Activated T-cell treated with anti-CD3 and anti-CD28 coated beads, Interleukin-2, amount 50 U/mL, for 24 hours (primary cell): ENCODE data around the gene MAPK12.
A peak's percentile ranks its signal among the peaks of the same experiment; 100 is the strongest.

Source experiments
- DNase-seq: peaks from one replicate; pipeline ENCODE4 v3.0.0-alpha.2; 2020
- H3K27ac Mint-ChIP-seq: 2 replicates; pipeline ENCODE4 v1.8.0; 2020; ENCODE audit warnings: mild to moderate bottlenecking, mixed read lengths
- H3K27me3 Mint-ChIP-seq: 2 replicates; pipeline ENCODE4 v1.8.0; 2020; ENCODE audit warnings: mixed read lengths
- H3K36me3 Mint-ChIP-seq: 2 replicates; pipeline ENCODE4 v1.8.0; 2020; ENCODE audit warnings: low read depth, mixed read lengths
- H3K4me1 Mint-ChIP-seq: 2 replicates; pipeline ENCODE4 v1.8.0; 2020; ENCODE audit warnings: low read depth, mixed read lengths
- H3K4me3 Mint-ChIP-seq: 2 replicates; pipeline ENCODE4 v1.8.0; 2020; ENCODE audit warnings: mild to moderate bottlenecking, moderate library complexity, mixed read lengths
- H3K9me3 Mint-ChIP-seq: 2 replicates; pipeline ENCODE4 v1.8.0; 2020; ENCODE audit warnings: mixed read lengths

MAPK12 gene

DNA sequence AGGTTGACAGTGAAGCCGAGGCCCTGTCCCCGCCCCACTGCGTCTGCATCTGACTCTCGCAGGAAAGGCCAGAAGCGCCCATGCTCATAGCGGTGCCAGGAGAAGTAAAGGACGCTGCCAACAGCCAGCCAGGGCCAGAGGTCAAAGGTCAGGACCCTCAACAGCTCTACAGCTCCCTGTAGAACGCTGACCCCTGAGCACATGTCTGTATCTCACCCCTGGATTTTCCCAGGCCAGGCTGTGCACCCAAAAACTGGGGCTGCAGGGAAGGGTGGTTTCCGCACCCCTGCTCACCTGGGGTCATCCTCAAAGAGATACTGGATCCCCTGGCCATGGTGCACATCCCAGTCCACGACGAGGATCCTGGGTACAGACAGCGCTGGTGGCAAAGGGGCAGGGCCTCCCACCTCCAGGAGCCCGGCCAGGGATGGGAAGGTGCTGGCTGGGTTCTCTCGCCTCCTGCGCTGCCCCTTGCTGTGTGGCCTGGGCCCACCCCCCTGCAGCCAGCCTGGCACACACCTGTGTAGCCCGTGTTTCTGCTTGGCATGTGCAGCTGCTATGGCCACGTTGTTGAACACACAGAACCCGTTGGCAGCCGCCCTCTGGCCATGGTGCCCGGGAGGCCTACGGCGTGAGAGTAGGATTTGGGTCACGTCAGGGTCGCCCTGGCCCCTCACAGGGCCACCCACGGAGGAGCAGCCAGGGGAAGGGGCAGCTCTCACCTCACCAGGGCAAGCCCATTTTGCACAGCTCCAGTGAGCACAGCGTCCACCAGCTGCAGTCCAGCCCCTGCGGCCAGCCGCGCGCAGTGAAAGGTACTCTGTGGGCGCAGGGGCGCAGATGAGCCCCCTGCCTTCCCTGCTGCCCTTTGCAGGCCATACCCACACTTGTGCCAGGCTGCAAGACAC, 11.9 kb downstream of the MAPK12 start:
- H3K27ac Mint-ChIP-seq, result no peak overlapping the region
- peaks cover 27% of the 10 kb centered on the region for H3K4me1 Mint-ChIP-seq
- H3K9me3 Mint-ChIP-seq, result no peaks in the 10 kb centered on the region
- no peaks in the 10 kb centered on the region for H3K27me3 Mint-ChIP-seq
- peak overlapping the region; percentile 85 for H3K4me3 Mint-ChIP-seq
- peaks cover 36% of the 10 kb centered on the region for H3K36me3 Mint-ChIP-seq
- no peak for DNase-seq

DNA sequence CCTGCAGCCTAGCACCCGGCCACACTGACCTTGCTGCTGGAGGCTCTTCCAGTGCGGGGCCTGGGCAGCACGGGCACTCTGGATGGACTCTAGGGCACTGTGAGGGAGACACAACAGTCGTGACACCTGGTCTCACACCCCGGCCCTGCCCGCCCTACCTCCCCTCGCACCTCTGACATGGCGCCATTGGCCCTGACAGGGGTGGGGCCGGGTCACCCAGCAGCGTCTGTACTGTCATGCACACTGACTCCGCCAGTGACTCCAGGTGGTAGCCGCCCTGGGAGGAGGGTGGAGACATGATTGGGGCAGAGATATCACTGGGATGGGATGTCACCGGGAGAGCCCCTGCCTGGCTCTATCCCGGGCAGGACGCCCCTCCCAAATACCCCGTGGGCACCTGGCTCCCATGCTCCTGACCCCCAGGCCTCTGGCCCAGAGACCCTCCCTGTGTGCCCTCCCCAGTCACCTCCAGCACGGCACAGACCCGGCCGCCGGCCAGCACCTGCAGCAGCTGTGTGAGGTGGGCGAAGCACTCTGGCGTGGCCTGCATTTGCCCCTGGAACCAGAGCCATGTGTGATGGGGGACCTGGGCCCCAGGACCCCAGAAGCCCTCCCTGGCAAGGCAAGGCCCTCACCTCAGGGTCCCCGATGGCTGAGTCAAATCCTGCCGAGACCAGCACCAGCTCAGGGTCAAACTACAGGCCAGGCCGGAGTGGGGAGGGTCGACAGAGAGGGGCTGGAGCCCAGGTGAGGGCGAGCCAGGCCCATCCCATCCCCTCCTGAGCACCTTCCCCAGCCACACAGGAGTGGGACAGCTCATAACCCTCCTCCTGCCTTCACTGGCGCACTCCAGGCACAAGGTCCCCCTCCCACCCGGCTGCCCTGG, 13.0 kb downstream of the MAPK12 start:
- no peak for DNase-seq
- Mint-ChIP-seq H3K4me3 (peak overlapping the region; percentile 28), H3K4me1 (peaks cover 29% of the 10 kb centered on the region), H3K27ac (no peak overlapping the region), H3K9me3 (no peaks in the 10 kb centered on the region), H3K27me3 (no peaks in the 10 kb centered on the region), H3K36me3 (peaks cover 48% of the 10 kb centered on the region)

DNA sequence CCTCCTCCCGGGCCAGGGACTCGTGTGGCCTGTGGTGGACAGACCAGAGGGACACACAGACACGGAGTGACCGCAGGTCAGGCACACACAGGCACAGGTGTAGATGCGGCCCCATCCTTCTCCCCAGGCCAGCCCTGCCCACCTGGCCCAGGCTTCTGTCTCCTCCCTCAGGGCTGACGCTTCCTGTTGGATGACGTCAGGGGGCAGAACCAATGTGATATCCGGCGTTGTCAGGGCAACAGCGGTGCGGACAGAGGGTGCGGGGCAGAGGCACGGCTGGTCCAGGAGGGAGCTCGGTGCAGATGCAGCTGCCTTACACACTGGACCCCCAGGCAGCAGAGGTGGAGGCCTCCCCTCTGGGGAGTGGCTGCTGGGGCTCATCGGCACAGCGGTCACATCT, 13.7 kb downstream of the MAPK12 start:
- peak overlapping the region; percentile 37 for H3K27ac Mint-ChIP-seq
- peaks cover 50% of the 10 kb centered on the region for H3K36me3 Mint-ChIP-seq
- no peaks in the 10 kb centered on the region for H3K27me3 Mint-ChIP-seq
- peaks cover 31% of the 10 kb centered on the region for H3K4me1 Mint-ChIP-seq
- peak overlapping the region; percentile 28 for H3K4me3 Mint-ChIP-seq
- no peaks in the 10 kb centered on the region for H3K9me3 Mint-ChIP-seq
- DNase-seq, result peak; percentile 53

DNA sequence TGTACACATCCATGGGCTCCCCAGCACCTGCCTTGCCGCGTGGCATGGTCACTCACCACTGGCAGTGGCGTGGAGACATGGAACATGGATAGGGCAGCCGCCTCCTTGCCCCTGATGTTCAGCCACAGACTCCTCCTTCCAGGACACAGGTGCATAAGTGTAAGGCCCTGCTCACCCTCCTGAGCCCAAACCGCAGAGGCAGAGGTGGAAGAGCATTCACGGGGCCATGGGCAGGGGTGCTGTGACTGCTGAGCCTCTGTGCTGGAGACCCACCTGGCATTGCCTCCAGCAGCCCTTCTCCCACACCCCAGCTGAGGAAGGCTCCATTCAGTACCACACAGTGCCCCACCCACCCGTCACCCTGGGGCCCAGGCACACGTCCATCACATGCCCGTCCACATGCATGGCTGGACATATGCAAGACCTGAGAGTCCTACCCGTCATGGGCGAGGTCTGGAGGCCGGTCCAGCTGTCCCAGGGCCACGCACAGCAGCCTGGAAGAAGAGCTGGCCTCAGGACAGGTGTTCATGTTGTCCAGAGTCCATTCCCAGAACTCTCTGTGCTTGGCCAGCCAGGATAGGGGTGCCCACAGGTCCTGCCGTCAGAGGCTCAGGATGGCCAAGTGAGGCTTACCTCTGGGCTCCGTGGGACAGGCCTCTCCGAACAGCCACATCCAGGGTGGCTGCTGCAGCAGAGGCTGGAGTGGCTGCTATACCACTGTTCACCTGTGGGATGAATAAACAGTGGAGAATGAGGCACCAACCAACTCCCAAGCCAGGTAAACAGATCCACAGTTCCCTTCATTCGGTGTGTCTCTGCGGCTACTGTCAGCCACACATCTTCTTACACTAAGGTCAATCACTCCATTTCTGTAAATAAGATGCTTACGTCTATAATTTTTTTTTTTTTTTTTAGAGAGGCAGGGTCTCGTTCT, 15.0 kb downstream of the MAPK12 start:
- Mint-ChIP-seq H3K4me3 (peak overlapping the region; percentile 93), H3K27me3 (no peaks in the 10 kb centered on the region), H3K4me1 (peaks cover 39% of the 10 kb centered on the region), H3K27ac (peak overlapping the region; percentile 64), H3K9me3 (no peaks in the 10 kb centered on the region), H3K36me3 (peaks cover 56% of the 10 kb centered on the region)
- DNase-seq, result no peak

DNA sequence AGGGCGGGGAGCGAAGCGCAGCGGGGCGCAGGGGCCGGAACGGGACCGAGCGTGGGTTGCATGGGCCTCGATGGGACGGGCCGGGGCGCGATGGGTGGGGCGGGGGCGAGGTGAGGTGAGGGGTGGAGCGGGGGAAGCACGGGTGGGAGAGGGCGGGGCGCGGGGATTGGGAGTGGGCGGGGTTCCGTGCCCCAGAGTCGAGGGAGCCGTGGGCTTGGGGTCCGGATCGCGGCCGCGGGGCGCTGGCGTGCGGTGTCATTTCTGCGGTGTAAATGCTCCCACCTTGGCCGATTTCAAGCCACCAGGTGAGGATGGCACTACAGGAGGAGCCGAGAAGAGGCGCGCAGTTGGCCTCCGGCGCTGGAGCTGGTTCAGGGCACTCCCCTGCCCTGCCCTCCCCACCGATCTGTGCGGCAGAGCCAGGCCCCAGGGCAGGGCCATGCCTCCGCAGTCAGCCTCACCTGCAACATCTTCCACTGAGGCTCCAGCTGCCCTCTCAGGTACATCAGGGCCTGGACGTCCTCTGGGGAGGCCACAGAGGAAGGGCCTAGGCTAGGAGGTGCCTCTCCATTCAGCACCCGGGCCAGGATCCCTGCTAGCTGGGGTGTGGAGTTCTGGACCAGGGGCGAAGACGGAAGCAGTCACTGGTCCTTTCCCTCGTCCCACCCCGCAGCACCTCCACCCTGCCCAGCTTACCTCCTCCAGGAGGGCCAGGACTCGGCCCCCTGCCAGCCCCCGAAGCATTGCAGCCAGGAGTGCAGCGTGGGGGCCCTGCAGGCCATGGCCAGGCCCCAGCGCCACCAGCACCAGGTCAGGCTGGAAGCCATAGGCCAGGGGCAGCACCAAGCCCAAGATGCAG, 16.0 kb downstream of the MAPK12 start:
- no peaks in the 10 kb centered on the region for H3K27me3 Mint-ChIP-seq
- no peak for DNase-seq
- no peaks in the 10 kb centered on the region for H3K9me3 Mint-ChIP-seq
- peaks cover 63% of the 10 kb centered on the region for H3K36me3 Mint-ChIP-seq
- peak overlapping the region; percentile 99 for H3K27ac Mint-ChIP-seq
- H3K4me3 Mint-ChIP-seq, result peak overlapping the region; percentile 93
- peaks cover 43% of the 10 kb centered on the region for H3K4me1 Mint-ChIP-seq

DNA sequence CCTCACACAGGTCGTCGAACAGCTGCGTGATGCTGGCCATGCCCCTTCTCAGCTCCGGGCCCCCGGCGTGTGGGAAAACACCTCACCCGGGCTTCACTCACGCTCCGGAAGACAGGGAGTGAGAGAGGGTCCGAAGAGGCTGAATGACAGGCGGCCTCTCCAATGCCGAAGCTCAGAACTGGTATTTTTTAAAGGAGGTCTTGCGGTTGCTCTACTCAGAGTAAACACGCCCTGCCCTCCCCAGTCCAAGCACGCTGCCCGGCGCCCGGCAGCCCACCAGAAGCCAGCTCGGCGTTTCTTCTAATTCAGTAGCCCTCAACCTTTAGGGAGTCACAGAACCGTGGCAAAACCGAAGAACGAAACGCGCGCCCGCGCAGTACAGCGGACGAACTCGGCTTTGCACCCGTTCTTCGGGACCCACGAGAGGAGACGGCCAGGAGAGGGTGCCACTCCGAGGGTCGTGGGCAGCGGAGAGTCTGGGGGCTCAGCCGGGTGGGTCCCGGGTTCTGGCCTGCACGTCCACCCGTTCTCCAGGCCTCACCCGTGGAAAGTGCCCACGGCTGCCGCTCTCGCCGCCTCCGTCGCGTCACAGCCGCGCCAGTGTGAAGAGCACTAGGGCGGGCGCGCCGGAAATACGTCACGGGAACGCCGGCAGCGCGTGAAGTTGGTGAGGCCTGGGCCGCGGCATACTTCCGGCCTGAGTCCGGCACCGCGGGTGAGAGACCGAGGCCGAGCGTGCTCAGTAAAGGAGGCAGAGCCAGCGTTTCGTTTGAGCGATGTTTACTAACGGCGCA, 16.9 kb downstream of the MAPK12 start, which contains the start of gene TUBGCP6:
TSS of gene TUBGCP6 (minus strand) at position 604 of the 794 bp plus-strand sequence. CDS start at position 40, 564 bp downstream.
- H3K9me3 Mint-ChIP-seq, result no peaks in the 10 kb centered on the region
- H3K36me3 Mint-ChIP-seq, result peaks cover 70% of the 10 kb centered on the region
- DNase-seq, result peak; percentile 96
- peak within 1 kb of the TSS; percentile 93 for H3K4me3 Mint-ChIP-seq
- H3K27ac Mint-ChIP-seq, result peak within 1 kb of the TSS; percentile 99
- peaks cover 39% of the 10 kb centered on the region for H3K4me1 Mint-ChIP-seq
- no peaks in the 10 kb centered on the region for H3K27me3 Mint-ChIP-seq

DNA sequence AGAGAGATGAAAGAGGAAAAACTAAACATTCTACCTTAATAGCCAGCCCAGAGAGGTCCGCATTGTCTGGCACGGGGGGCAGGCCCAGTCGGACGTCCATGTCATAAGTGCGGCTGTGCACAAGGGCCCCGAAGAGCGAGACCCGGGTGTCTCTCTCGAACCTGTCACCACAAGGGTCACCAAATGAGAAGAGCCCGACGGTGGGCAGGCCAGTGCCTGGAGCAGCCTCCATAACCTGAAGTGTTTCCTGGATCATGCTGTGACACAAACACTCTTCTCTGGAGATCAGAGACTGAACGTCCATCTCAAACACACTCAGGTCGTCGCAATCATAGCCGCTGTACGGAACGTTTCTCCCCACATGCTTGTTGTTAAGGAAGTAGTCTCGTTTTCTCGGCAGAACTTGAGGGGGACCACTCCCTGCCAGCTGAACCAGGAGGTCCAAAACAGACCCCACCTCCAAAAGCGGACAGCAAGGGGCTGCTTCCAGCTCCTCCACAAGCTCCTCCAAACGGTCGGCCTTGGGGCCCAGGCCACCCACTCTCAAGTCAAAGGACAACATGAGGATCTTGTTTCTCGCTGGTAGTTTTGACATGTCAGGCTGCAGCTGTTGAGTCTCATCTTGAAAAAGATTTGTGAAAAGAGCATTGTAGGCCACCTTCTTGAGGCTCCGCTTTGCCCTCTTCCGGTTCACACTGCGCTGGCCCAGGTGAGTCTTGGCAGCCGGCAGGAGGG, 17.6 kb downstream of the MAPK12 start:
- H3K36me3 Mint-ChIP-seq, result peaks cover 75% of the 10 kb centered on the region
- DNase-seq, result no peak
- H3K4me3 Mint-ChIP-seq, result peak overlapping the region; percentile 93
- H3K4me1 Mint-ChIP-seq, result peaks cover 40% of the 10 kb centered on the region
- H3K27ac Mint-ChIP-seq, result peak overlapping the region; percentile 99
- no peaks in the 10 kb centered on the region for H3K9me3 Mint-ChIP-seq
- no peaks in the 10 kb centered on the region for H3K27me3 Mint-ChIP-seq

DNA sequence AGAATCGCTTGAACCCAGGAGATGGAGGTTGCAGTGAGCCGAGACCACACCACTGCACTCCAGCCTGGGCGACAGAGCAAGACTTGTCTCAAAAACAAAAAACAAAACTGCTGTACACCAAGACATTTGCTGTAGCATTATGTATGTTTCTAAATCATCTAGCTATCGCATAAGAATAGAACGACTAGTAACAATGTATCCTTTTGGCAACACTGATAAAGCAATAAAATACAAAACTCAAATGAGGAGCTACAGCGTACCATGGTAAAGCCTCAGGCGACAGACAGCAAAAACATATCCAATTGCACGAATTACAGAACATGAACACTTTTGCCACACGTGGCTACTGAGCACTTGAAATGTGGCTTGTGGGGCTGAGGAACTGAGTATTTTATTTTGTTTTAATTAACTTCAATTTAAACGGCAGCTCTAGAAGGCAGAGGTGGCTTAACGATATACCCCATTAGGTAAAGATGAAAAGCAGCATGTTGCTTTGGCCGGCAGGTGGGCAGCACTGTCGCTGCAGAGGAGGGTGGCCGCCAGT, 19.0 kb downstream of the MAPK12 start:
- Mint-ChIP-seq H3K4me1 (peaks cover 37% of the 10 kb centered on the region), H3K27me3 (no peaks in the 10 kb centered on the region), H3K27ac (peak overlapping the region; percentile 99), H3K4me3 (peak overlapping the region; percentile 93), H3K9me3 (no peaks in the 10 kb centered on the region), H3K36me3 (peaks cover 77% of the 10 kb centered on the region)
- DNase-seq, result no peak

DNA sequence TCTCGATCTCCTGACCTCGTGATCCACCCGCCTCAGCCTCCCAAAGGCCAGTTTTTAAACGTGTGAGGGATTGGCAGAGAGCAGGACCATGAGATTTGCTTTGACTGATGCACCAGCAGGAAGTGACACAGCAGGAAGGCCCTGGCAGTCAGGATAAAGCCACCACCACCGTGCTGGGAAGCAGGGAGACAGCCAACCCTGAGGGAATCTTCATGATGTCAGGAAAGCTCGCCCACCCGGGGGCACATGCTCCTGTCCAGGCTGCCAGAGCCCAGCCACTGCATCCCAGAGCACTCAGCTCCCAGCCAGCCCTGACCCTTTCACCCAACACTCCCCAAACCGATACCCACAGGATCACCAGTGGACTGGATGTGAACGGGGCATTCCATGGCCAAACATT, 22.7 kb downstream of the MAPK12 start:
- H3K4me3 Mint-ChIP-seq, result no peak overlapping the region
- H3K9me3 Mint-ChIP-seq, result no peaks in the 10 kb centered on the region
- peaks cover 37% of the 10 kb centered on the region for H3K4me1 Mint-ChIP-seq
- no peaks in the 10 kb centered on the region for H3K27me3 Mint-ChIP-seq
- H3K36me3 Mint-ChIP-seq, result peaks cover 67% of the 10 kb centered on the region
- no peak for DNase-seq
- H3K27ac Mint-ChIP-seq, result no peak overlapping the region

DNA sequence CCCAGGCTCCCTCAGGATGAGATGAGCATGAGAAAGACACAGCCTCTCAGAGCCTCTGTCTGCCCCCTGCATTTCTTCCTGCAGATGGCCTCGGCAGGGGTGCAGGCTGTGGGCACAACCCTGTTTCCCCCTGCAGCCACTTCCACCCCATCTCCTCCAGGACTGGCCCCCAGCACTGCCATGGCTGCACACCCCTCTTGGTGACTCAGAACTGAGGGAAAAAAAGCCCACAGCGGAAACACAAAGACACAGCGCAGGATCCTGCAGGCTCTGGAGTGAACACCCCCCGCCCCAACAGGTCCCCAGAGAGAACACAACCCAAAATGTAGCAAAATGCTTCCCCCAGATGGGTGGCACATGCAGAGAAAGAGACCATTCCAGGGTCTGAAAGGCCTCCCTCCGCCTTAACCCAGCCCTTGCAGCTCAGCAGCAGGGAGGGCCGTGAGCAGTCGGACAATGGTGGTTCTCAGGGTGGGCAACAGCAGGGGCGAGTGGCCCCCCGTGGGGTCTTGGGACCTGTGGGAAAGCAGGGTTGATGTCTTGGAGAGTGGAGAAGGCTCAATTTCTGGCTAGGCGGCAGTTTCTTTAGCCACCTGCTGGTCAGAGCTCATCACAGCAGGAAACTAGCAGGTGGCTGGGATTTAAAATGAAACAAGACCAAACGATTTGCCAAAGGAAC, 24.6 kb downstream of the MAPK12 start:
- Mint-ChIP-seq H3K4me3 (no peak overlapping the region), H3K36me3 (peaks cover 75% of the 10 kb centered on the region), H3K4me1 (peaks cover 27% of the 10 kb centered on the region), H3K27me3 (no peaks in the 10 kb centered on the region), H3K27ac (peak overlapping the region; percentile 31), H3K9me3 (no peaks in the 10 kb centered on the region)
- DNase-seq, result no peak

DNA sequence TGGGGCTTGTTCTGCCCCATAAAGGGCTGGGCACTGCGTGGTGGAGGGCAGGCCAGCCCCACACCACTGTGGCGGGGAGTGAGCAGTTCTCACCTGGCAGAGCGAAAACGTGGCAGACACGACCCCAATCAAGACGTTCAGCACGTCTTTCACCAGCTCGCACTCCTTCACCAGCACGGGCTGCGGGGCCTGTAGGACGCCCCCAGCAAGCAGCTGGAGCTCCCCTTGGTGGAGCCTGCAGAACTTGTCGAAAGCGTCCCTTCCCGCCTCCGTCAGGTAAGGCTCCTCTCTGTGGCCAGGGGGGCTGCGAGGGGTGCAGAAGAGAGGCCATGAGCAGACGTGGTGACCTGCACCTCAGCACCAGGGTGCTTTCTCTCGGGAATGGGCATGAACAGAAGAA, 28.3 kb downstream of the MAPK12 start:
- Mint-ChIP-seq H3K4me1 (peaks cover 16% of the 10 kb centered on the region), H3K36me3 (peaks cover 70% of the 10 kb centered on the region), H3K9me3 (no peaks in the 10 kb centered on the region), H3K27ac (no peak overlapping the region), H3K4me3 (no peak overlapping the region), H3K27me3 (no peaks in the 10 kb centered on the region)
- no peak for DNase-seq
